ENCODE results near the gene GABRG3.

The GABRG3 gene

DNA sequence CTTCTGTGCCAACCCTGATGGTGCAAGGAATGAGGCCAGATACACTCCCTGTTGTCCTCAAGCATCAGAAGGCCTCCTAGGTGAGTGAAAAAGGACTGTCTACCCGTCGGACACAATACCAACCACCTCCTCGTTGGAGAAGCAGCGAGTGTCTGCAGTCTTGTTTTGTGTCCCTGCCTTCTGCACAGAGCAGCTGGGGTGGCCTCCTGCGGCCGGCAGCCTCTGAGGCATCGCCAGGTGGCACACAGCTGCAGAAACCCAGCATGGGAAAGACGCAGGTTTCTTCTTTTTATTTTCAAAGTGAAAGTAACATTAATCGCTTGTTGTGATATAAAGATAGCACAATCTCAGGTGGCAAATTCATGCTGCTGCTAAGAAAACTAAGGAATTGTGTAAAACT lies 618.3 kb downstream of the GABRG3 start:
- no peak for DNase-seq (ENCODE audit: low read depth)
- no peak overlapping the region for H3K4me3 ChIP-seq (ENCODE audit: control insufficient read depth, low read depth, low read length)
- TF ChIP-seq, protein P1, sequence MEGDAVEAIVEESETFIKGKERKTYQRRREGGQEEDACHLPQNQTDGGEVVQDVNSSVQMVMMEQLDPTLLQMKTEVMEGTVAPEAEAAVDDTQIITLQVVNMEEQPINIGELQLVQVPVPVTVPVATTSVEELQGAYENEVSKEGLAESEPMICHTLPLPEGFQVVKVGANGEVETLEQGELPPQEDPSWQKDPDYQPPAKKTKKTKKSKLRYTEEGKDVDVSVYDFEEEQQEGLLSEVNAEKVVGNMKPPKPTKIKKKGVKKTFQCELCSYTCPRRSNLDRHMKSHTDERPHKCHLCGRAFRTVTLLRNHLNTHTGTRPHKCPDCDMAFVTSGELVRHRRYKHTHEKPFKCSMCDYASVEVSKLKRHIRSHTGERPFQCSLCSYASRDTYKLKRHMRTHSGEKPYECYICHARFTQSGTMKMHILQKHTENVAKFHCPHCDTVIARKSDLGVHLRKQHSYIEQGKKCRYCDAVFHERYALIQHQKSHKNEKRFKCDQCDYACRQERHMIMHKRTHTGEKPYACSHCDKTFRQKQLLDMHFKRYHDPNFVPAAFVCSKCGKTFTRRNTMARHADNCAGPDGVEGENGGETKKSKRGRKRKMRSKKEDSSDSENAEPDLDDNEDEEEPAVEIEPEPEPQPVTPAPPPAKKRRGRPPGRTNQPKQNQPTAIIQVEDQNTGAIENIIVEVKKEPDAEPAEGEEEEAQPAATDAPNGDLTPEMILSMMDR (IDR thresholded peaks at IDR 0.05; ENCODE audit: control insufficient read depth, insufficient read depth, low read depth, low read length, missing control alignments), result no peak

DNA sequence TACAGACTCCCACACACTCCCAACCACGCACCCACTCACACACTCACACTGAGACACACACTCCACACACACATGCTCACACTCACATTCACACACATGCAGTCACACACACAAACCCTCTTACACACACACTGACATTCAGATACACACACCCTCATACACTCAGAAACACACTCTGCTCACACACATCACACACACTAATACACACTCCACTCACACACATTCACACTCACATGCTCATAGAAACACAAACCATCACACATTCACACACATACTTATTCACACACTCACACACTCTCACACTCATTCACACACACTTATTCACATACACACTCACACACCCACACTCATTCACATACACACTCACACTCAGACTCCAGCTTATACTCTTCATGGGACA lies 618.8 kb downstream of the GABRG3 start:
- TF ChIP-seq, protein P1 (IDR thresholded peaks at IDR 0.05; ENCODE audit: control insufficient read depth, insufficient read depth, low read depth, low read length, missing control alignments), result no peak
- DNase-seq (ENCODE audit: low read depth), result no peak
- no peak overlapping the region for H3K4me3 ChIP-seq (ENCODE audit: control insufficient read depth, low read depth, low read length)
